ENCODE data around the gene BCAS1. TPM values are rescaled to one million over a fixed set of nuclear protein-coding genes. Genes with fewer than 3 reads are reported as not detected.

Gene BCAS1
- total RNA-seq, 2 experiments from 2014 or later: 0.16 to 0.19 TPM

DNA sequence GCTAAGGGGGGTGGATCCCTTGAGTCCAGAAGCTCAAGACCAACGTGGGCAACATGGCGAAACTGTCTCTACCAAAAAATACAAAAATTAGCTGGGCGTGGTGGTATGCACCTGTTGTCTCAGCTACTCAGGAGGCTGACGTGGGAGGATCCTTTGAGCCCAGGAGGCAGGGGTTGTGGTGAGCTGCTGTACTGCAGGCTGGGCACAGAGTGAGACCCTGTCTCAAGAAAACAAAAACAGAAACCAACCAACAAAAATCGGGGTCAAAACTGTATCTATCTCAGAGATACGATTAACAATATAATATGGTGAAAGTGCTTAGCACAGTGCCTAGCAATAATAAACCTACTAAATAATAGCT lies 20.7 kb upstream of the BCAS1 start:
- Histone ChIP-seq H3K79me2 (ENCODE audit: insufficient read depth, low read depth, low read length) (no peaks in the 10 kb centered on the region), H3K27ac (ENCODE audit: low read depth, low read length, poor library complexity, severe bottlenecking) (no peak overlapping the region), H3K4me2 (ENCODE audit: low read length) (no peak overlapping the region), H3K9me3 (ENCODE audit: low read length) (no peaks in the 10 kb centered on the region), H3K36me3 (ENCODE audit: insufficient read depth, low read length) (no peaks in the 10 kb centered on the region), H2AFZ (ENCODE audit: low read length) (no peak overlapping the region), H3K4me3 (ENCODE audit: low read depth, low read length, poor library complexity, severe bottlenecking) (no peak overlapping the region), H4K20me1 (ENCODE audit: insufficient read depth, low read length) (no peaks in the 10 kb centered on the region), H3K4me1 (ENCODE audit: insufficient read depth, low read length, poor library complexity, severe bottlenecking) (no peaks in the 10 kb centered on the region), H3K9me2 (ENCODE audit: insufficient read depth, low read length) (no peaks in the 10 kb centered on the region)
- DNase-seq (ENCODE audit: low spot score): no peak
- BruUV-seq (replicated peaks): no TSS peak
- POLR2A ChIA-PET: interaction anchor here (1.0 kb wide), 2 partner anchors 8 to 18 kb away, joined by 3 to 4 read pairs; no protein-coding TSS in a partner anchor
- CTCF ChIA-PET (ENCODE audit: unreplicated experiment): no interaction called here
- TF ChIP-seq EZH2phosphoT487 (IDR thresholded peaks at IDR 0.05; ENCODE audit: borderline replicate concordance, low read depth, low read length): no peak
- no peak for TF ChIP-seq CTCF (conservative IDR thresholded peaks at IDR 0.05; ENCODE audit: low read length)
- intact Hi-C loops (cut with micrococcal nuclease; ENCODE audit: unreplicated experiment): no loop called here

DNA sequence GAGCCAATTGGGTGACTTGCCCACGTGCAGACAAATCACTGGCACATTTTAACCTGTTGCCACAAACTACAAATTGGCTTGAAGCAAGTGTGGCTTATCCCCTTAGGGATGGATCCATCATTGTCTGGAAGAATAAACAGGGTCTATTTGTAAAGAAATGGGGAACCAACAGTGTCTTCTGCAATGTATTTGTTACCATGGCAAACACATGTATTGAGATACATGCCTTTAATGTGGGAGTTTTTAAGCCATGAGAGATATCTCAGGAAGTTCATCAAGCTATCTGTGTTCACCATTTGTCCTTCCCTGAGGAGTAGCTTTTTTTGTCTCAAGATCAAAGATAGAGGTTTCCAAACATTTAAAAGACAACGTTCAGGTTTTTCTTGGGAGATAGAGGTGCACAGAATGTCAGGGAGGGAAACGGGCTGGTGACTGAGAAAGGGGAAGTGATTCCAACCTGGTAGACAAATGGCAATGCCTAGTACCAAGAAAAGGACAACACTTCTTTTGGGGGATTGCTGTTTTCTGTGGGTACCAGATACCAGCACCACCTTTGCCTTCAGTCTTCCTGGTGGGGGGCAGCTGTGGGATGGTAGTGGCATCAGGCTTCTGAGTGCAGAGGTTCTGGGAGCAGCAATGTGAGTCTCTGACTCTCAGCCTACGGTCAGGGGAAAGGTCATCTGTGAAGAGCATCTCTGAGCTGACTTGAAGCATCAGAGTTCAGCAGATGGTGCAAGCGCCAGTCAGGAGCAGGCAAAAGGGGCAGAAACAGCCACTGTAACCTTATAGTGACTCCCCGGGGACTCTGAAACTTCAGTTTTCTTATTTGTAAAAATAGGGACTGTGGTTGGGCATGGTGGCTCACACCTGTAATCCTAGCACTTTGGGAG lies 20.1 kb upstream of the BCAS1 start:
- intact Hi-C loops (cut with micrococcal nuclease; ENCODE audit: unreplicated experiment): no loop called here
- BruUV-seq (replicated peaks): no TSS peak
- Histone ChIP-seq H3K4me1 (ENCODE audit: insufficient read depth, low read length, poor library complexity, severe bottlenecking) (no peaks in the 10 kb centered on the region), H3K36me3 (ENCODE audit: insufficient read depth, low read length) (no peaks in the 10 kb centered on the region), H3K9me2 (ENCODE audit: insufficient read depth, low read length) (no peaks in the 10 kb centered on the region), H3K9me3 (ENCODE audit: low read length) (no peaks in the 10 kb centered on the region), H2AFZ (ENCODE audit: low read length) (no peak overlapping the region), H3K4me3 (ENCODE audit: low read depth, low read length, poor library complexity, severe bottlenecking) (no peak overlapping the region), H3K4me2 (ENCODE audit: low read length) (no peak overlapping the region), H4K20me1 (ENCODE audit: insufficient read depth, low read length) (no peaks in the 10 kb centered on the region), H3K27ac (ENCODE audit: low read depth, low read length, poor library complexity, severe bottlenecking) (no peak overlapping the region), H3K79me2 (ENCODE audit: insufficient read depth, low read depth, low read length) (no peaks in the 10 kb centered on the region)
- TF ChIP-seq CTCF (conservative IDR thresholded peaks at IDR 0.05; ENCODE audit: low read length) (no peak), EZH2phosphoT487 (IDR thresholded peaks at IDR 0.05; ENCODE audit: borderline replicate concordance, low read depth, low read length) (no peak)
- CTCF ChIA-PET (ENCODE audit: unreplicated experiment): no interaction called here
- DNase-seq (ENCODE audit: low spot score): no peak
- POLR2A ChIA-PET: interaction anchor here (0.8 to 1.0 kb wide), 3 partner anchors 8 to 104 kb away, joined by 3 to 4 read pairs (median 3); no protein-coding TSS in a partner anchor

DNA sequence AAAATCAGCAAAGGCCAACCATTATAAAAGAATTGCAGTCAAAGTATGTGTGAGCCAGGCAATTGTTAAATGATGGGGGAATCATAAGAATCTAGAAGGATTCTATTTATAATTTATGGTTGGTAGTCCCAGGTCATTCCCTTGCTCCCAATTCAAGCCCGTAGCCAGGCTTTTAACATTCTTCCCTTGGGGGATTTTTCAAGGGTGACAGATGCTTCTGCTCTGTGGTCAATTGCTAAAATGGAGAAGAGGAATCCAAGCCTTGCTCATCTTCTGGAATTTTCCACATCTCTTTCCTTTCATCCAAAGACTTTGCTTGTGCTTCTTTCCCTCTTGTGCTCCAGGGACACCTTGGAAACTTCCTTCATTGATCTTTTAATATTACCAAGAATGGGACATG lies 18.0 kb upstream of the BCAS1 start:
- no peaks in the 10 kb centered on the region for H3K9me3 ChIP-seq (ENCODE audit: low read length)
- no peak overlapping the region for H3K27ac ChIP-seq (ENCODE audit: low read depth, low read length, poor library complexity, severe bottlenecking)
- peaks cover 4% of the 10 kb centered on the region for H3K4me1 ChIP-seq (ENCODE audit: insufficient read depth, low read length, poor library complexity, severe bottlenecking)
- DNase-seq (ENCODE audit: low spot score): no peak
- no TSS peak for BruUV-seq (replicated peaks)
- no peaks in the 10 kb centered on the region for H3K36me3 ChIP-seq (ENCODE audit: insufficient read depth, low read length)
- no peaks in the 10 kb centered on the region for H3K79me2 ChIP-seq (ENCODE audit: insufficient read depth, low read depth, low read length)
- TF ChIP-seq CTCF (conservative IDR thresholded peaks at IDR 0.05; ENCODE audit: low read length) (no peak), EZH2phosphoT487 (IDR thresholded peaks at IDR 0.05; ENCODE audit: borderline replicate concordance, low read depth, low read length) (no peak)
- CTCF ChIA-PET (ENCODE audit: unreplicated experiment): no interaction called here
- no peak overlapping the region for H3K4me2 ChIP-seq (ENCODE audit: low read length)
- H2AFZ ChIP-seq (ENCODE audit: low read length): no peak overlapping the region
- POLR2A ChIA-PET: no interaction called here
- intact Hi-C loops (cut with micrococcal nuclease; ENCODE audit: unreplicated experiment): no loop called here
- H4K20me1 ChIP-seq (ENCODE audit: insufficient read depth, low read length): no peaks in the 10 kb centered on the region
- H3K4me3 ChIP-seq (ENCODE audit: low read depth, low read length, poor library complexity, severe bottlenecking): no peak overlapping the region
- H3K9me2 ChIP-seq (ENCODE audit: insufficient read depth, low read length): no peaks in the 10 kb centered on the region
